BLaER1 treated with 17β-estradiol and CSF1 and Interleukin-3, amounts not matched to agents 10 nM and 100 nM (cell line): ENCODE measurements around the gene F2RL2.
A peak's percentile ranks its signal among the peaks of the same experiment; 100 is the strongest.

Source experiments
- H3K27ac ChIP-seq, 11 experiments: shearing (Covaris generic); formaldehyde crosslinking; 2 replicates each; pipeline ENCODE4 v1.8.1; 2022
- H3K27me3 ChIP-seq, 11 experiments: shearing (Covaris generic); formaldehyde crosslinking; 2 replicates each; pipeline ENCODE4 v1.8.1; 2022
- H3K36me3 ChIP-seq, 11 experiments: shearing (Covaris generic); formaldehyde crosslinking; 2 replicates each; pipeline ENCODE4 v1.8.1; 2022
- H3K4me1 ChIP-seq, 10 experiments: shearing (Covaris generic); formaldehyde crosslinking; 2 replicates each; pipeline ENCODE4 v1.8.1; 2022
- H3K4me2 ChIP-seq, 11 experiments: shearing (Covaris generic); formaldehyde crosslinking; 2 replicates each; pipeline ENCODE4 v1.8.1; 2022
- H3K4me3 ChIP-seq, 10 experiments: shearing (Covaris generic); formaldehyde crosslinking; 2 replicates each; pipeline ENCODE4 v1.8.1; 2022
- H3K9ac ChIP-seq, 11 experiments: shearing (Covaris generic); formaldehyde crosslinking; 2 replicates each; pipeline ENCODE4 v1.8.1; 2022
- H3K9me3 ChIP-seq, 11 experiments: shearing (Covaris generic); formaldehyde crosslinking; replicated peaks in 1 of 11; 2 replicates each; pipeline ENCODE4 v1.8.1; 2022
- H4K20me1 ChIP-seq, 11 experiments: shearing (Covaris generic); formaldehyde crosslinking; 2 replicates each; pipeline ENCODE4 v1.8.1; 2022
- Cebpa-rat ChIP-seq, 11 experiments: shearing (Covaris generic); IDR thresholded peaks; 2 replicates each; pipeline ENCODE4 v1.8.1; 2022

F2RL2 gene

GRCh38 chr5:76571559-76571958 lies 51.6 kb downstream of the F2RL2 start:
- peak overlapping the region; percentile 35 to 64 (median 57) for H3K4me2 ChIP-seq
- H3K27me3 ChIP-seq: no peaks in the 10 kb centered on the region
- H3K36me3 ChIP-seq: peaks cover 39 to 93% (median 65%) of the 10 kb centered on the region in 11 experiments; a peak in 21 of 22 replicates
- peaks cover 0 to 97% (median 2%) of the 10 kb centered on the region in 11 experiments; a peak in 8 of 22 replicates for H4K20me1 ChIP-seq
- H3K9ac ChIP-seq: peak overlapping the region in 1 of 11 experiments; percentile 40; a peak in 1 of 22 replicates
- H3K4me1 ChIP-seq: peaks cover 15 to 51% (median 19%) of the 10 kb centered on the region in 10 experiments
- H3K27ac ChIP-seq: peak overlapping the region in 5 of 11 experiments; percentile 20 to 58 (median 34); a peak in 6 of 22 replicates
- TF ChIP-seq Cebpa-rat (IDR thresholded peaks at IDR 0.05): no peak
- H3K4me3 ChIP-seq: no peak overlapping the region
- H3K9me3 ChIP-seq: no peaks in the 10 kb centered on the region

GRCh38 chr5:76570153-76570552 lies 53.0 kb downstream of the F2RL2 start:
- H3K9ac ChIP-seq: no peak overlapping the region
- H3K9me3 ChIP-seq: no peaks in the 10 kb centered on the region
- no peak overlapping the region for H3K4me3 ChIP-seq
- TF ChIP-seq Cebpa-rat (IDR thresholded peaks at IDR 0.05): no peak
- H3K36me3 ChIP-seq: peaks cover 44 to 93% (median 71%) of the 10 kb centered on the region in 11 experiments; a peak in 21 of 22 replicates
- H3K4me2 ChIP-seq: peak overlapping the region in 4 of 11 experiments; percentile 4 to 64 (median 59); a peak in 6 of 22 replicates
- no peak overlapping the region for H3K27ac ChIP-seq
- H3K4me1 ChIP-seq: peaks cover 15 to 53% (median 19%) of the 10 kb centered on the region in 10 experiments
- H3K27me3 ChIP-seq: no peaks in the 10 kb centered on the region
- H4K20me1 ChIP-seq: peaks cover 0 to 99% (median 6%) of the 10 kb centered on the region in 11 experiments; a peak in 10 of 22 replicates
